ENCODE data around the gene OXCT1.
"Not testable (repeated sequence)": the region's sequence is repeated elsewhere in the genome, so short reads cannot be mapped to it uniquely, and the experiment has no call there.

Gene OXCT1

DNA sequence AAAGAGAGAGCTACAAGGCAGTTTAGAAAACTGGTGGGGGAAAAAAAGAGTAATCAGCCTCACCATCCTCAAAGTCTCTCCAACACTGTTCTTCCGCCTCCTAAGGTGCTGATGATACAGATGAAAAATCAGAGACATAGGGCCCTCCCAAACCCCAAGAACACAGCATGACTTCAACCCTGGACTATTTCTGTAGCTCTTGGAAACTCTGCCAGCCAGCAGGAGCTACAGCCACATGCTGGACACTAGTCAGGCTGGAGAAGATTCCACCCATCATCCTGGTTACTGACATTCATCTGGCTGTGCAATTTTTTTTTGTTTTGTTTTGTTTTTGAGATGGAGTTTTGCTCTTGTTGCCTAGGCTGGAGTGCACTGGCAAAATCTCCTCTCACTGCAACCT, 42.4 kb downstream of the OXCT1 start:
- DNase-seq (ENCODE audit: low spot score): no peak

DNA sequence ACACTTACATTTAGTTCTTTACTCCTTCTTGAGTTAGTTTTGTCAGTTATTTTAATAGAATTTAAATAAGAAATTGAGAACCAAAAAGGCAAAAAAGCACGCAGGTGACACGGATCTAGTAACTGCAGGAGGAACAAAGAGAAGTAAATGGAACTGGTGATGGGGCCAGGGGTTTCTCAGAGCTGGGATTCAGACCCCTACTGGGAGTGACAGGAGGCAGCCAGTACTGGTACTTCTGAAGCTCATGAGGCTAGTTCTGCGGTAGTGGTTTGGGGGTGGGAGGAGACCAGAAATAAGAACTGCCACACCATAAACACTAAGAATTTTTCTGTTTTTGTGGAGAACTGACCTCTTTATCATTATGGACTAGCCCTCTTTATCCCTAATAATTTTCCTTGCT, 48.2 kb downstream of the OXCT1 start:
- DNase-seq (ENCODE audit: low spot score): no peak

DNA sequence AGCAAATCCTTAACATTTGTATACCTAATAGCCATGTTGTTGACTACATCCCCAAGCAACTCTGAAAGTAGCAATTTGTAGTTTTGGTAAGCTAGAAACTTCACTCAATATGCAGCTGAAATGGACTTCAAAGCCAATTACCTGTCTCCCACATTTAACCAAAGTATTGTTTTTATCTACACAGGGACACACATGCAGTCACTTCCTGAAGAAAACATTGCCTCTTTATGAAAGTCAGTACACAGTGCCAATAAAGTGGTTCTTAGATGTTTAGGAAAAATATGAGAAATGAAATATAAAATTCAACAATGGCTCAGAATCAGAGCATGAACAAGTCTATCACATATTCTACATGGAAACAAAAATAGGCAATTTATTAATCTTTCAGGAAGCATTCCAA, 49.2 kb downstream of the OXCT1 start:
- no peak for DNase-seq (ENCODE audit: low spot score)

DNA sequence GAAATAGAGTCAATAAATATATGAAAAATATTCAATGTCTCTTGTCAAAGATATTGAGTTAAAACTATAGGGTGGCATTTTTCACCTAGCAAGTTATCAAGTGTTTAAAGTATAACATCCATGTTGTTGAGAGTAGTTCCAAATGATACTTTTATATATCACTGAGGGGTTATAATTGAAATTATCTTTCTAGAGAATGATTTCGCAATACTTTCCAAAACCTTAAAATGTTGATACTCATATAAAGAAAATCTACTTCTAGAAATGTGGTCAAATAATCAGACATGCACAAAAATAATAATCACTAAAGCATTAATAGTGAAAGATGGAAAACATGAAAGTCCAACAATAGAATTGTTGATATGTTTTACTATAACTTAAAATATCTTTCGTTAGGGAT, 50.1 kb downstream of the OXCT1 start:
- no peak for DNase-seq (ENCODE audit: low spot score)

DNA sequence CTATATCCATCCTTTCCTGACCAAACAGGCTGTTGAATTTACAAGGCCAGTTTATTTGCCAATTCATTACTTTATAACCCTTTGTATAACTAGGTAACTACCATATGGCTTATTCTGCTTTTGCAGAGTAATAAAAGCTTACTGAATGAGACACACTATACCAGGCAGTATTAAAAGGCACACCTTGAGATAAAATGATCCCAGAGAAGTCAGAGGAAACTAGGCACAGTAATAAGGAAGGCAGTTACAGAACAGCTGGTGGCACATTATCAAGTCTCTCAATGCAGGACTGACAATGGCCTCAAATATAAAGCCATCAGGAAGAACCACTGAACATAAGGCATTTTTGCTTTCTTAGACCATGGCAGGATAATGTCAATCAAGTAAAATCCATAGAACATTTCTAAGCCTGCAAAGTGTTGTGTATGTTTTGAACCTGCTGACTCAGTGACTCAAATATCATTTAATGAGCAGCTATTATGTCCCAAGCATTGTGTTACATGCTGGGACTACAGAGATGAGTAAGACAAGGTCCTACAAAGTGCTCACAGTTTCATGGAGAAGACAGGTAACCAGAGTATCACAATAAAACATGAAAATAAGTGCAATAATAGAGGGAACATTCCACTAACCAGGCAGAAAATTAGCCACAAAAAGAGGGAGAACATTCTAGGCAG, 52.5 kb downstream of the OXCT1 start:
- DNase-seq (ENCODE audit: low spot score): no peak

DNA sequence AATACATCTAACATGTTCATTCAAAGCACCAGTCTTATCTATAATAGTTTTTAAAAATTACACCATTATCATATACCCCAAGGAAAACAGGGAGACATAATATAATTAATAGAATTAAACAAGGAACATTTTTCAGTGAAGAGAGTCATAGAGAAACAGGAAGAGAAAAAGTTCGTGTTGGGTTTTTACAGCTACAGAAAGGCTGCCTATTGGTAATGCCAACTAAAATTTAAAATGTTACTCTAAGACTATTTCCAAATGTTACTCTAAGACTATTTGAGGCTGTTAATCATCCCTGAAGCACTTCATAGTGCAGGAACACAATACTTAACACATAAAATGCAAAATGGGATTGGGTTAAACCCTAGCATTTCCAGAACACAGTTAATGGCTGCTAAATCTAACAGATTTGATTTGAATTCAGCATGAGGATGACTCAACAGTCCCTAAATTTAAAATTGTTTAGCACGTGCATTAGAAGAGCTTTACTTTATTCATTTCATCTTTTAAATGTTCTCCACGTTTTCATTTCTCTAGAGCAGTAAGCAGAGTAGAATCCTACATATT, 54.5 kb downstream of the OXCT1 start:
- no peak for DNase-seq (ENCODE audit: low spot score)

DNA sequence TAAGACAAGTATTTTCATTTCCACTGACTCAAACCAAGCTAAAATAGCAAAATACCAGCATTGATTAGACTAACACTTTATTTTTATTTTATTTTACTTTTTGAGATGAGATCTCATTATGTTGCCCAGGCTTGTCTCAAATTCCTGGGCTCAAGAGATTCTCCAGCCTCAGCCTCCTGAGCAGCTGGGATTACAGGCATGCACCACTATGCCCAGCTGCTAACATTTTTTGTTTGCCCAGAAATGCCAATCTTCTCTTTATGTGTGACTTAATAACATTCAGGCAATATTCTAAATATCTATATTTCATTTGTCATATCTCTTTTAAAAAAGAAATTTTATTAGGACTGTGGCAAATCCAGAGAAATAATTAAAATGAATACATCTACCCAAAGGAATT, 55.0 kb downstream of the OXCT1 start:
- DNase-seq (ENCODE audit: low spot score): no peak

DNA sequence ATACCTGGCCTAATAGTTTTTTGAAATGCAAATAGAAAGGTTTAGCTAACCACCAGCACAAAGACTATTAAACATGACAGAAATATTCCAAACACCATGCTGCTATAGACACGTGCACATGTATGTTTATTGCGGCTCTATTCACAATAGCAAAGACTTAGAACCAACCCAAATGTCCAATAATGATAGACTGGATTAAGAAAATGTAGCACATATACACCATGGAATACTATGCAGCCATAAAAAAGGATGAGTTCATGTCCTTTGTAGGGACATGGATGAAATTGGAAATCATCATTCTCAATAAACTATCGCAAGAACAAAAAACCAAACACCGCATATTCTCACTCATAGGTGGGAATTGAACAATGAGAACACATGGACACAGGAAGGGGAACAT, 55.9 kb downstream of the OXCT1 start:
- DNase-seq (ENCODE audit: low spot score): not testable (repeated sequence)

DNA sequence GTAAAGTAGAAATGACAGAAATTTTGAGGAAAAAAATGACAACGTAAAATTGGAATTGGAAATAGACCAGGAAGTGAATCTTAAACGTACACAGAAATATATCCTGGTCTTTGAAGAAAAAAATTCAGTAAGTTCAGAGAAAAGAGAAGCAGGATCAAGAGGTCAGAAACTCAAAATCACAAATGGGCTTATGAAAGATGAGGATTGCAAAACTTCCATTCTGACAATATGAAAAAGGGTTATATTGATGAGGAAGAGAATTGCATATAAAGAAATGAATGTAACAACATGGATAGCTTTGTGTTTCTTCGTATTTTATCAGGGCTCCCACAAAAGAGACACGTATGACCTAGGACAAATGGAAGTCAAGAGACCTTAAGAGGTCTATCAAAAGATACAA, 58.1 kb downstream of the OXCT1 start:
- DNase-seq (ENCODE audit: low spot score): no peak

DNA sequence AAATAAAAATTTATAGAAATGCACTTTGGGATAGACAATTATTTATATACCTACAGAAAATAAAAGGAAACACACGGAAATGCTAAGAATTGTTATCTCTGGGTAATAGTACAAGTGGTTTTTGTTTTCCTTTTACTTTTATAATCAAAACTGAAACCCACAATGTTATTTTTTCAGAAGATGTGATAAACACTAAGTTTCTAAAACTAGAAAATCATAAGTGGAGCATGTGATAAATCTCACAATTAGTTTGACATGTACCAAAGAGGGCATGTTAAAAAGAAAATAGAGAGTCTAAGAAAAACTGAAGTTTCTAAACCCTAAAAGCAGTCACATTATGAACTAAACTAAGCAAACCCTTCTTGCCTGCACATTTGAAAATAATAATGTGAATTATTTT, 61.1 kb downstream of the OXCT1 start:
- DNase-seq (ENCODE audit: low spot score): no peak

DNA sequence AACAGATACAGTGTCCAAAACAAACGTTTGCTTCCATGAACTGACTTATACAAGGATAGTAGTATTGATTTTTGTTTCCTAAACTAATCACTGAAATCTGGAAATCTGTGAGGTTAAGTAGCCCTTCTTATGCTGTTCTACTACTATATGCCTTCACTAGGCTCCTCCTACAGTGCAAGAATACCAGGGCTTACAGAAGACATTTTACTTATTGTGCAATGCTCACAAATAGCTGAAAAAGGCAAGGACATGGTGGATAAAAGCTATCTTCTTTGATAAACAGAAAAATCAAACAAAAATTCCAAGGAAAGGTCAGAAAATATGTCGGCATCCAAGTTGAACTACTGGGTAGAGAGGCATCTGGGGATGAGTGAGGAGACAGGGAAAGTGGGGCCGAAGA, 61.9 kb downstream of the OXCT1 start:
- DNase-seq (ENCODE audit: low spot score): no peak

DNA sequence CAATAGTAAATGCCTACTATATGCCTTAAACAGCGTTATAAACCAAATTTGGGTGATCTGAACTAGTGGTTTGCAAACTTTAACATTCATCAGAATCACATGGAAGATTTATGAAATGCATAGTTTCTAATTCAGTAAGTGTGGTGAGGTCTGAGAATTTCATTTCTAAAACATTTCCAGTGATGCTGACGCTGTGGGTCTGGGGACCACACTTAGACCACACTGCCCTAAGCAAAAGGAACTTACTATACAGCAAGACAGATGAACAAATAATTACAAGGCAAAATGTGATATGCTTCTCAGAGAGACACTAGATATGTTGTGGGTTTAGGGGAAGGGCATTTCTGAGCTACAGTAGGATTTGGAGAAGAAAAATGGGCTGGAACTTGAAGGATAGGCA, 72.6 kb downstream of the OXCT1 start:
- no peak for DNase-seq (ENCODE audit: low spot score)

DNA sequence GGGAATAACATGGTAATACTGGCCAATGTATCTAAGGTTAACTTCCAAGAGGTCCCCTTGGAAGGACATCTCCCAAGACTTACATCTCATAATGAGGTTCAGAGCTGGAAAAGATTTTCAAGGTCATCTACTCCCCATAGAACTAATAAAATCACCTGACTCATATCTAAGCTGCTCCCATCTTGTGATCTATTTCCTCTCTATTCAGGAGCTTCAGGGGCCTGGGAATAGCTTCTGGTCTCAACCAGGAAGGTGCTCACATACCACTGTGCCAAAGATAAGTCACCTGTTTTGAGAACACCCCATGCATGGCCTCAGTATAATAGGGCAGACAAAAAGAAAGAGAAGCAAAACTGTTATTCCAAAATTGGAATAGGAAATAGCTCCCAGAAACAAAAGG, 74.2 kb downstream of the OXCT1 start:
- DNase-seq (ENCODE audit: low spot score): no peak

DNA sequence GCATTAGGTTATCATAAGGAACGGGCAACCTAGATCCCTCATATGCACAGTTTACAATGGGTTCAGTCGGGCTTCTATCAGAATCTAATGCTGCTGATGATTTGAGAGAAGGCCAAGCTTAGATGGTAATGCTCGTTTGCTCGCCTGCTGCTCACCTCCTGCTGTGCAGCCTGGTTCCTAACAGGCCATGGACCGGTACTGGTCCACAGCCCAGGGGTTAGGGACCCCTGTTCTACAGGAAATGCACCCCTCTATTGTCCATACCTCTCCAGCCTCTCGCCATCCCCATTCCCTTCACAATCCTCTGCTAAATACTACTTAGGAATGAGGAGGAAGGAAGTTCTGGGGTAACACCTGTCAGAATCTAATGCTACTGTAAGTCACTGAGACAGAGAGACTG, 75.1 kb downstream of the OXCT1 start:
- no peak for DNase-seq (ENCODE audit: low spot score)

DNA sequence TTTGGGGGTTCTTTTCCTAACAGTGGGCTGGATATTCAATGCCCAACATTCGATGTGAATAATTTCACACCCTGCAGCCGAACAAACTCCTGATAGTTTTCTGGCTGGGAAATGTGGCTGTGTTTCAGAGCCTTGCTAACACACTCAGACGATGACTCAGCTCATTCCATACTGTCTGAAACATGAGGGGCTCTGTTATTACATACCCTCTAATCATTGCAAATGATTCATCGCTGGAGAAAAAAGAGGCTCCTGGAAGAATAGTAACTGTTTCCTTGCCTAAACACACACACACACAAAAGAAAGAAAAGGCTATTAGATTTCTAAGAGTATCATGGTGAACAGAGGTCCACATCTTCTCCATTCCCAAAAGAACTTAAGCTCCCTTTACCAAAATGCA, 75.8 kb downstream of the OXCT1 start:
- peak; percentile 30 for DNase-seq (ENCODE audit: low spot score)

DNA sequence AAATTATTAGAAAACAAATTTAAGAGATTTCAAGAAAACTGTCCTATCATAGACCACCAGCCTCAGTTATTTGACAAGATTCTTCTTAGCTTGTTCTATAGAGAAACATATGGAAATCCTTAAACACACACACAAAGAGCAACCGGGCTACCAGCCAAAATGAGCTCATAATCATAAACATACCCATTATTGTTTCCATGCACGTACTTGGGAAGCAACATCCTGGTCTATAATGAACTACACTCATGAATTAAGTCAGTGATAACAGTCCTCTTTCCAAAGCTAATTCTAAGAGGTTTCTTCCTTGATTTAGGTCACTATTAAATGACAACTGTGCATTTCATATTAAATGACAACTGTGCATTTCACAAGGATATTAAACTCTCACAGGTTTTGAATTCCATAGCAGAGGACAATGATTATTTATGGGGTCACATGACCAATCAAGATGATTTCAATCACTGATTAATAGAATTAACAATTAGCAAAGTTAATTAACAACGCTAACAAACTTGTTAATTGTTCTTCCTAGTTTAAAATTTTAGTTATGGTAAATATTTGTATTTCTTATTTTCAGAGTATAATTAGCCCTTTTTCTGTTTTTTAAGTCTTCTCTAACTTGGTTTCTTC, 77.0 kb downstream of the OXCT1 start:
- no peak for DNase-seq (ENCODE audit: low spot score)

DNA sequence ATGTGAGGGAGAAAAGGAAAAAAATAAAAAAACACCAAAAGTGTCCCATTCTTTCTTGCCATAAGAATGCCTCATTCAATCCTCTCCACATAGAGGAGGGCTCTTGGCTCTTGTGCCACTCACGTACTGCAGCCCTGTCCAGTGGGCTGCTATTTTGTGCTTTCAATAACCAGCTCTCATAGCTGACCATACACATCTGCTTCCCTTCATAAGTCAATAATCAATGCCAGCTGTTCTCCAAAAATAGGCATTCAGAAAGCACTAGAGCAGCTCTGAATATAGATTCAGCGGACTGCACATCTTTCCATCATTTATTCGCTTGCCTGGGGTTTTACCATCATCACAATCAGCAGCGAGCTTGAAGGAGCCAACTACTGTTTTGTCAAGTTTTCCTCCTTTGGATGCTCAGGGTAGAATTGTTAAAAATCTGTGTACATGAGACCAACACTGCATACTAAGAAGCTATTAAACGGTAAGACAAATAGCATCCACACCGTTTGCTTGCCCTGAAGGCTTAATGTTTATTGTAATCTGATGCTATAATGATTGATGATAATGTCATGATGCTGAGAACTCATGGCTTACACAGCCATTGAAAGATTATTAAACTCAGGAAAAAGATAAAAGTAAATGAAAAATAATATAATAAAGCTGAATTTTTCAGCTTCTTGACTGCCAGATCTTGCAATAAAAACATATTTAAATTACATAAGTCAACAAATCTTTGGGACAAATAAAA, 80.0 kb downstream of the OXCT1 start:
- DNase-seq (ENCODE audit: low spot score): no peak

DNA sequence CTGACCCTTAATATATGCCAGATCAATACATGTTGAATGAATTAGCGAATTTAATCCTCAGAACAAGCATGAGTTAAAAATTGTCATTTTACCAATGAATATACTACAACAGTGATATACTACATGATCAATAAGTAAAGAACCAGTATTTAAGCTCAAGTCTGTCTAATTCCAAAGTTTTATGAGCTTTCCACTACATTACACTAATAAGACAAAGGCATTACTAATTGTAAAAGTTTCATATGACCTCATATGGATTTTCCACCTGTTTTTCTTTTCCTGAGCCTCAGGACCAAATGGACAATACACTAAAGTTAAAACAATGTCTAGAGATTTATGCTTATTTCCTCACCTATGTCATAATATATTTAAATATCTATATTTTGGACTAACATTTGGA, 80.8 kb downstream of the OXCT1 start:
- no peak for DNase-seq (ENCODE audit: low spot score)

DNA sequence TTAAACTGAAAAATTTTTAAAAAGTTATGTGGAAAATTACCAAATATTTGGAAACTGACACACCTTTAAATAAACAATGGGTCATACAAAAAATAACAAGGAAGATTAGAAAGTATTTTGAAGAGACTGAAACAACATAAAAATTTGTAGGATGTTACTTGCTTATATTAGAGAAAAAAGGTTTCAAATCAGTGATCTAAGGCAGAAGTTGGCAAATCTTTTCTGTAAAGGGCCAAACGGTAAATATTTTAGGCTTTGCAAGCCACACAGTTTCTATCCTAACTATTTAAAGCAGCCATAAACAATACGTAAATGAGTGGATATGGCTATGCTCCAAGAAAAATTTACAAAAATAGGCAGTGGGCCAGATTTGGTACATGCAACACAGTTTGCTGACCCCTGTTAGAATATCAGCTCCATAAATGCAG, 81.3 kb downstream of the OXCT1 start:
- DNase-seq (ENCODE audit: low spot score): no peak

DNA sequence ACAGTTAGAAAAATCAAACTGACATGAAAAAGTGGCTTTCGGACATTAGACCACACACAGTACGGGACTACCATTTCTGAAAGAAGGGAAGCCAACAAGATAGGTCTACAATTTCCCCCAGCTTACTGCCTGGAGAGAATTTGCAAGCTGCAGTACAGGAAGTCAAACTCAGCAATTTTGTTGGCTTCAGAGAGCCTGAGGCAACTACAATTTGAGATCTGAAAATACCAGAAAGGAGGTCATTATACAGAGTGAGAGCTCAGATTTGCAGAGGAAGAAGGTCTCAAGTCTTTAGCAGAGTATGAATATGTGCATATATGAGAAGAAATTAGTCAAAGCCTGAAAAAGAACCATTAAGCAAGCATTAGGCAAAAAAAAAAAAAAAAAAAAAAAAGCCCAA, 83.0 kb downstream of the OXCT1 start:
- DNase-seq (ENCODE audit: low spot score): no peak

DNA sequence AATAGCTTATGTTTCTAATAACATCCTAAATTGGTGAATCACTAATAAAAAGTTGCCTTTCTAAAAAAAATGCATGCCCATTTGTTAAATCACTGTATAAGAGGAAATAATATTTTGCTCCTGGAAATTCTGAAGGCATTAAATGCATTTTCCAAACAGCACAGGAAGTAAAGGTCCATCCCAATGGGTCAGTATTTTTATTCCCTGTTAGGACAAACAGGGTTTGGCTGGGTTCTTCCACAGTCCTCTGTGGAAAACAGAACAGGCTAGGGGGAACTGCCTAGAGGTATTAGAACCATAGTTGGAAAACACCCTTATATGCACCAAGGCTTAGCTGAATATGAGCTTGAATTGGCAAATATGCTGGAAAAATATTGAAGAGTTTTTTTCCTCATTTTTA, 85.2 kb downstream of the OXCT1 start:
- no peak for DNase-seq (ENCODE audit: low spot score)

DNA sequence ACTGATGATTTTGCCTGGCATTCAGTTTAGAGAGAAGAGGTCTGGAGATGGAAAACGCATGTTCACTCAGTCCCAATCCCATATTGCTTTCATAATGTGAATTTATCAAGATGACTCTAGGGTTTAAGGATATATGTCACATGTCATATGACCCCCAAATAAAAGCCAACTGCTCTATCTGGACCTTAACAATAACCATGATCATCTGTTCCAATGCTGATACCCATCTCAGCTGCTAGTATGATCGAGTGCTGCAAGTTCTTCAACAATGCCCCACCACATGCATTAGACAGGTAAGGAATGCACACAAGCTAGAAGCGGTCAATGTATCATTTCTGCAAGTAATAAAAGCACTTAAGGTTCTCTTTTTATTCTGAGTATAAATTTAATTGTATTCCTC, 91.8 kb downstream of the OXCT1 start:
- no peak for DNase-seq (ENCODE audit: low spot score)

DNA sequence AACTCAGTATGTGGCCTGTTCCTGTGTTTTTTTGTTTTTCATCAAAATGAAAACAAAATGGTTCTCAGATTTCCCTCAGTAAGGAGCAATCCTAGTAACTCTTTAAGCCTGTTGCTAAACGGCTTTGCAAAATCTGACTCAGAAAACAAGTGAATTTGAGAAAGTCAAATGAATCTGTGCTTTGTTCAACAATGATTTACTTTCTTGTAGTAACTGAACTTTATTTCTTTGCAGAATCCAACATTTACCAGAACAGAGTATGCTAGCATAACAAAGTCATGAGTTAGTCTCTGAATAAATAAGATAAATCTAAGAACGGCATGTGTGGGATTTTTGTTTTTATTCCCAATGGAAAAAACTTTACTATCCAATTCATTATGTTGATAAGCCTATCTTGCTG, 93.8 kb downstream of the OXCT1 start:
- DNase-seq (ENCODE audit: low spot score): no peak

Data from Ammon's horn (tissue), 1 donor.